Testis (tissue), 3 donors: ENCODE measurements around the gene GLUD2. TPM values are rescaled to one million over a fixed set of nuclear protein-coding genes. Genes with fewer than 3 reads are reported as not detected.
A peak's percentile ranks its signal among the peaks of the same experiment; 100 is the strongest.

Experiments used
- DNase-seq: peaks from one replicate; pipeline ENCODE4 v3.0.0-alpha.2; 2019
- H3K27ac ChIP-seq, 2 donors: fragments of 200-600 bp; sonication (generic); one replicate each; pipeline ENCODE4 v1.5.1; 2019
- H3K27me3 ChIP-seq: fragments of 200-600 bp; sonication (generic); one replicate; pipeline ENCODE4 v1.5.1; 2019
- H3K36me3 ChIP-seq: fragments of 200-600 bp; sonication (generic); one replicate; pipeline ENCODE4 v1.5.1; 2017; ENCODE audit warnings: low read depth; ENCODE audit errors: missing control alignments
- H3K4me1 ChIP-seq: fragments of 200-600 bp; sonication (generic); one replicate; pipeline ENCODE4 v1.5.1; 2019
- H3K4me3 ChIP-seq, 2 donors: fragments of 200-600 bp; sonication (generic); one replicate each; pipeline ENCODE4 v1.5.1; 2017 to 2019
- H3K9me3 ChIP-seq: fragments of 200-600 bp; sonication (generic); one replicate; pipeline ENCODE4 v1.5.1; 2017
- CTCF ChIP-seq, 3 experiments: fragments of 450-650 bp in 2 of 3; fragments of 200-600 bp in 1 of 3; sonication (generic) in 1 of 3; IDR thresholded peaks; one replicate each; pipeline ENCODE4 v1.5.1; 2016 to 2019; ENCODE audit warnings: antibody characterized with exemption in 3 of 3, mild to moderate bottlenecking in 2 of 3, moderate library complexity in 1 of 3
- POLR2A ChIP-seq: fragments of 450-650 bp; IDR thresholded peaks from one replicate; pipeline ENCODE4 v1.6.1; 2017; ENCODE audit warnings: antibody characterized with exemption, mild to moderate bottlenecking, moderate library complexity
- WGBS, 2 donors: methylation state at CpG; one replicate each; pipeline ENCODE4 v1.1.5; 2018; 5-methylcytosine and 5-hydroxymethylcytosine counted together
- intact Hi-C: fragments of 100-400 bp; cut with DNase I; formaldehyde crosslinking; loops from one replicate; pipeline ENCODE4 v1.15.1; 2023; ENCODE audit warnings: low total_unique reads
- polyA plus RNA-seq: library from polyadenylated mRNA; stranded (reverse); fragments of 350-450 nt; fragmentation: Illumina TruSeq; extraction: RNeasy Lipid Tissue Mini Kit (QIAGEN cat#74804); gene quantifications from one replicate; pipeline ENCODE4 v1.2.3, GENCODE V29; 2014; ENCODE audit warnings: low read depth, low replicate concordance; ENCODE audit not compliant: insufficient read depth
- total RNA-seq, 2 donors: library from RNA; depleted of rRNA; stranded (reverse); fragments of >200 nt; gene quantifications; one replicate each; pipeline ENCODE4 v1.2.3, GENCODE V29; 2016

GLUD2 gene
- total and polyA plus RNA-seq, 3 donors from 2014 or later = 68.5 to 176 (median 135) TPM

- Histone ChIP-seq H3K4me3 (no peak overlapping the region), H3K9me3 (no peaks in the 10 kb centered on the region), H3K36me3 (no peaks in the 10 kb centered on the region), H3K4me1 (no peaks in the 10 kb centered on the region), H3K27me3 (no peaks in the 10 kb centered on the region), H3K27ac (no peak overlapping the region)
- WGBS, 2 donors = 61 to 84% methylated on average over 3 of the region's 3 CpGs
- intact Hi-C loops = no loop called here
- no peak for DNase-seq
- no peak for TF ChIP-seq POLR2A
- no peak for TF ChIP-seq CTCF (IDR thresholded peaks at IDR 0.05)
Observed at GRCh38 chrX:121009764-121010163, 37.6 kb upstream of the GLUD2 start.

DNA sequence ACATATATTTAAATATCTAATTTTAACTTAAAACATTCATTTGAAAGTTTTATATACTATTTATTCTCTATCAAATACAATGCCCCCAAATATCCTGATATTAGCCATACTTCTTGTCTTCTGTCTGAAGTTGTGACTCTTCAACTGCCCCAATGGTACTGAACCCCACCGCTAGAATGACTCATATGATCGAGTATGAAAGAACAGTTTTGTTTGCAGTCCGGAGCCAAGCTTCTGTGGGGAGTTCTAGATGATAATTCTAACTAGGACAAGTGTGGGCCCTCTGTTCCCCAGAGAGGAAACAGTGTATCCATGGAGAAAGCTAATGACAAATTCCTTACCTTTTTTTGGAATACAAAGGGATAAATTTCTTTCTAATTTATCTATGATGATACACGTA is 37.2 kb upstream of the GLUD2 start:
- intact Hi-C loops = no loop called here
- DNase-seq = peak; percentile 62
- TF ChIP-seq CTCF (IDR thresholded peaks at IDR 0.05) (no peak), POLR2A (no peak)
- H3K27ac ChIP-seq = no peak overlapping the region
- H3K4me3 ChIP-seq = no peak overlapping the region
- no peaks in the 10 kb centered on the region for H3K9me3 ChIP-seq
- H3K4me1 ChIP-seq = no peaks in the 10 kb centered on the region
- H3K36me3 ChIP-seq = no peaks in the 10 kb centered on the region
- 42 to 52% methylated on average over 4 of the region's 4 CpGs for WGBS, 2 donors
- no peaks in the 10 kb centered on the region for H3K27me3 ChIP-seq

DNA sequence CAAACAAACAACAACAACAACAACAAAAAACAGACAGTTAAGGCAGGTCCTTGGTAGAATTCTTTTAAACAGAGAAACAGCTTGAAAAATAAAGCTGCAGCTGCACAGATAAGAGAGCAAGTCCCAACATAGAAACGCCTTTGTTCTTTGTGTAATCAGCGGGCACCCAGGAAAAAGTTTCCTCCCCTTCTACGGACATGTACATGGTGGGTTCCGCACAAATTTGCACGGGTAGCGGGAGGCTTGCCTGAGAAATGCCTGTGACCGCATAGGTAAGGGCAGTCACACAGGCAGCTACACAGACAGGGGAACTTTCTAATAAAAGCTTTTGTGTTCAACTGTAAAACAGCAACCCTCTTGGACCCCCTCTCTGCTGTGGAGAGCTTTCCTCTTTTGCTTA is 36.2 kb upstream of the GLUD2 start:
- peak; percentile 49 for DNase-seq
- no peak for TF ChIP-seq POLR2A
- Histone ChIP-seq H3K9me3 (no peaks in the 10 kb centered on the region), H3K27me3 (no peaks in the 10 kb centered on the region), H3K27ac (no peak overlapping the region), H3K4me1 (no peaks in the 10 kb centered on the region), H3K36me3 (no peaks in the 10 kb centered on the region), H3K4me3 (no peak overlapping the region)
- intact Hi-C loops = no loop called here
- 58 to 69% methylated on average over 6 to 7 of the region's 7 CpGs for WGBS, 2 donors

DNA sequence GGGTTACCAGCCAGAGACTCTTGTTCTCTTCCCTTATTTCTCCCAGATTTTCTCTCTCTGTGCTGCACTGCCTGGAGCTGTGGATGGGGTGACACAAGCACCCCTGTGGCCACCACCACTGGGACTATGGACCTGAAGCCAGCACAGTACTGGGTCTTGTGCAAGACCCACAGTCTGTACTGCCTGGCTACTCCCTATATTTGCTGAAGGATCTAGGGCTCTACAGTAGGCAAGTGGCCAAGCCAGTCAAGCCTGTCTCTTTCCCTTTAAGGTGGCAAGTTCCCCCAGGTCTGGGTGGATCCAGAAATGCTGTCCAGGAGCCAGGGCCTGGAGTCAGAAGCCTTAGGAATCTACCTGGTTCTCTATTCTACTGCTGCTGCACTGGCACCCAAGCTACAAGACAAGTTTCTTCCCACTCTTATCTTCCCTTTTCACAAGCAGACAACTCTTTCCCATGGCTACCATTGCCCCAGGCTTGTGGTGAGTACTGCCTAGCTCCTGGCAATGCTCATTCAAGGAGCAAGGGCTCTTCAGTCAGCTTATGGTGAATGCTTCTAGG is 33.4 kb upstream of the GLUD2 start:
- no peaks in the 10 kb centered on the region for H3K36me3 ChIP-seq
- H3K4me1 ChIP-seq = no peaks in the 10 kb centered on the region
- no peak overlapping the region for H3K4me3 ChIP-seq
- H3K27ac ChIP-seq = no peak overlapping the region
- H3K27me3 ChIP-seq = no peaks in the 10 kb centered on the region
- H3K9me3 ChIP-seq = no peaks in the 10 kb centered on the region
- TF ChIP-seq CTCF (IDR thresholded peaks at IDR 0.05) (no peak), POLR2A (no peak)
- intact Hi-C loops = no loop called here
- DNase-seq = no peak

- H3K4me3 ChIP-seq = no peak overlapping the region
- H3K9me3 ChIP-seq = no peaks in the 10 kb centered on the region
- H3K36me3 ChIP-seq = no peaks in the 10 kb centered on the region
- H3K4me1 ChIP-seq = no peaks in the 10 kb centered on the region
- H3K27ac ChIP-seq = no peak overlapping the region
- 90 to 100% methylated on average over 2 of the region's 2 CpGs for WGBS, 2 donors
- no peaks in the 10 kb centered on the region for H3K27me3 ChIP-seq
- no peak for DNase-seq
- intact Hi-C loops = no loop called here
- TF ChIP-seq CTCF (IDR thresholded peaks at IDR 0.05) (no peak), POLR2A (no peak)
Observed at GRCh38 chrX:121014826-121015225, 32.6 kb upstream of the GLUD2 start.
